ENCODE data around the gene RAB25. TPM values are rescaled to one million over a fixed set of nuclear protein-coding genes. Genes with fewer than 3 reads are reported as not detected.

Gene RAB25
- total RNA-seq, 1 experiment from 2014 or later = 18.1 TPM

- TF ChIP-seq CTCF (conservative IDR thresholded peaks at IDR 0.05; ENCODE audit: low read depth, low read length) (no peak), EZH2phosphoT487 (IDR thresholded peaks at IDR 0.05; ENCODE audit: borderline replicate concordance, low read length) (no peak), EZH2 (IDR thresholded peaks at IDR 0.05; ENCODE audit: low read length, unreplicated experiment) (no peak)
- peaks cover 27% of the 10 kb centered on the region for H3K36me3 ChIP-seq (ENCODE audit: low read depth, low read length)
- peaks cover 70% of the 10 kb centered on the region for H4K20me1 ChIP-seq (ENCODE audit: low read length)
- H3F3A ChIP-seq (ENCODE audit: low read length, unreplicated experiment) = peaks cover 4% of the 10 kb centered on the region
- BruUV-seq (replicated peaks) = TSS peak; percentile 0
- DNase-seq = peak; percentile 58
- peaks cover 64% of the 10 kb centered on the region for H3K4me1 ChIP-seq (ENCODE audit: insufficient read depth, low read length)
- peak overlapping the region; percentile 86 for H3K4me3 ChIP-seq (ENCODE audit: low read length)
- peak overlapping the region; percentile 35 for H3K27ac ChIP-seq (ENCODE audit: low read length)
- H3K9ac ChIP-seq (ENCODE audit: low read length) = peak overlapping the region; percentile 48
- ATAC-seq = no peak
- H3K9me3 ChIP-seq (ENCODE audit: low read length) = no peaks in the 10 kb centered on the region
- H3K4me2 ChIP-seq (ENCODE audit: low read length) = peak overlapping the region; percentile 93
- H3K79me2 ChIP-seq (ENCODE audit: low read length) = peaks cover 88% of the 10 kb centered on the region
- POLR2A ChIA-PET (ENCODE audit: unreplicated experiment) = interaction anchor here (0.6 to 1.6 kb wide), 3 partner anchors 10 to 18 kb away, joined by 3 to 8 read pairs (median 6); no protein-coding TSS in a partner anchor
- intact Hi-C loops (cut with micrococcal nuclease) = no loop called here
- CTCF ChIA-PET = interaction anchor here (0.6 to 1.6 kb wide), 3 partner anchors 10 to 28 kb away, joined by 3 to 6 read pairs (median 6); no protein-coding TSS in a partner anchor
- H2AFZ ChIP-seq (ENCODE audit: low read length) = no peak overlapping the region
- no peaks in the 10 kb centered on the region for H3K9me2 ChIP-seq (replicated peaks; ENCODE audit: low read length)
- no peaks in the 10 kb centered on the region for H3K27me3 ChIP-seq (ENCODE audit: low read length)
These were observed 57.4 kb downstream of the RAB25 start for GRCh38 chr1:156118177-156118868.

DNA sequence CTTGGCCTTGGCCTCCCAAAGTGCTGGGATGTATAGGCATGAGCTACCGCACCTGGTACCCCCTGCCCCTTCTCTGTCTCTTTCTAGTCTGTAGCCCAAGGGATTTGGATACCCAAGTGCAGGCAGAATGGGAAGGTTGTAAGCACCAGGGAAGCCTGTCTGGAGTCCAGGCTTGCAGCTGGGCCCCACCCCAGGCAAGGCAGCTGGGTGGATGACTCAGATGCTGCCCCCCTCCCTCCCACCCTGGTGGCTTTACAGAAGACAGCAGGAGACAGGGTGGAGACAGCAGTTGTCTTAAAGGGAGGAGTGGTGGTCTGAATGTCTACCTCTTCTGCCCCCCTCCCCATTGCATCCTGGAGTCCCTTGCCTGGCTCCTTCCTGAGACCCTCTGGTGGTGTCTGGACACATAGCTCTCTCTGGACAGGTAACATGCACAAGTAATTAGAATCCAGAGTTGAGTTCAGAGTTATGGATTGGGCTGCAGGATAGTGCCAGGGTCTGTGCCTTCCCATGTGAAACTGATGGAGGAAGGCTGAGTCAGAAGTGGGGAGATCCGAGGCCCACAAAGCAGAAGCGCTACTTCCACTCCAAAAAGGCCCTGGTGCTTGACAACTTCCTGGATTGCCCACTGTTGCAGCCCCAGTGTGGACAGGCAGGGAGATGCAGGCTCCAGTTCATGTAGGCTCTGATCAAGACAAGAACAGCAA, 58.7 kb downstream of the RAB25 start:
- peak overlapping the region; percentile 54 for H3K4me3 ChIP-seq (ENCODE audit: low read length)

More for the DNA sequence above, 58.7 kb downstream of the RAB25 start:
- no peak for TF ChIP-seq CTCF (conservative IDR thresholded peaks at IDR 0.05; ENCODE audit: low read depth, low read length)
- no peak for TF ChIP-seq EZH2phosphoT487 (IDR thresholded peaks at IDR 0.05; ENCODE audit: borderline replicate concordance, low read length)
- no peak for TF ChIP-seq EZH2 (IDR thresholded peaks at IDR 0.05; ENCODE audit: low read length, unreplicated experiment)
- intact Hi-C loops (cut with micrococcal nuclease) = loop anchor here (5.0 kb wide), 1 partner anchor 142 kb away; the partner anchor contains the start of gene ARHGEF2
- ATAC-seq (peak; percentile 27), DNase-seq (peak; percentile 79)
- peaks cover 32% of the 10 kb centered on the region for H3K36me3 ChIP-seq (ENCODE audit: low read depth, low read length)
- peaks cover 6% of the 10 kb centered on the region for H3F3A ChIP-seq (ENCODE audit: low read length, unreplicated experiment)
- no peaks in the 10 kb centered on the region for H3K27me3 ChIP-seq (ENCODE audit: low read length)
- BruUV-seq (replicated peaks) = no TSS peak
- H3K4me2 ChIP-seq (ENCODE audit: low read length) = peak overlapping the region; percentile 93
- CTCF ChIA-PET = no interaction called here
- H3K9ac ChIP-seq (ENCODE audit: low read length) = no peak overlapping the region
- no peak overlapping the region for H2AFZ ChIP-seq (ENCODE audit: low read length)
- no peaks in the 10 kb centered on the region for H3K9me3 ChIP-seq (ENCODE audit: low read length)
- POLR2A ChIA-PET (ENCODE audit: unreplicated experiment) = interaction anchor here (0.5 to 1.6 kb wide), 3 partner anchors 9 to 242 kb away, joined by 3 to 8 read pairs (median 5); no protein-coding TSS in a partner anchor
- no peaks in the 10 kb centered on the region for H3K9me2 ChIP-seq (replicated peaks; ENCODE audit: low read length)
- peaks cover 100% of the 10 kb centered on the region for H3K79me2 ChIP-seq (ENCODE audit: low read length)
- H3K27ac ChIP-seq (ENCODE audit: low read length) = peak overlapping the region; percentile 35; the same call in 1 of the 2 replicates
- H4K20me1 ChIP-seq (ENCODE audit: low read length) = peaks cover 75% of the 10 kb centered on the region
- H3K4me1 ChIP-seq (ENCODE audit: insufficient read depth, low read length) = peaks cover 68% of the 10 kb centered on the region

Other genes starting within 250 kb of the RAB25 start
- 31.2 and 43.9 TPM in 2 replicates for gene GON4L, start 203.9 kb upstream of the RAB25 start, total RNA-seq (2014; rRNA removed)
- gene SYT11, start 201.6 kb upstream of the RAB25 start, total RNA-seq (2014; rRNA removed) = 0.29 and 0.44 TPM in 2 replicates
- 14.7 and 18.8 TPM in 2 replicates for gene RIT1, start 149.8 kb upstream of the RAB25 start, total RNA-seq (2014; rRNA removed)
- 63.4 and 64.4 TPM in 2 replicates for gene KHDC4, start 126.7 kb upstream of the RAB25 start, total RNA-seq (2014; rRNA removed)
- gene RXFP4, start 119.5 kb upstream of the RAB25 start, total RNA-seq (2014; rRNA removed) = not detected in 2 replicates
- gene ARHGEF2, start 82.6 kb upstream of the RAB25 start, total RNA-seq (2014; rRNA removed) = 65.9 and 70.8 TPM in 2 replicates
- gene SSR2, start 40.2 kb upstream of the RAB25 start, total RNA-seq (2014; rRNA removed) = 282 and 293 TPM in 2 replicates
- 45.4 and 62.9 TPM in 2 replicates for gene UBQLN4, start 7.4 kb upstream of the RAB25 start, total RNA-seq (2014; rRNA removed)
- 130 TPM in 2 replicates for gene LAMTOR2, start 6.4 kb upstream of the RAB25 start, total RNA-seq (2014; rRNA removed)
- 12.9 and 14.7 TPM in 2 replicates for gene MEX3A, start 21.3 kb downstream of the RAB25 start, total RNA-seq (2014; rRNA removed)
- gene LMNA, start 53.6 kb downstream of the RAB25 start, total RNA-seq (2014; rRNA removed) = 864 and 1,095 TPM in 2 replicates
- gene SEMA4A, start 92.4 kb downstream of the RAB25 start, total RNA-seq (2014; rRNA removed) = 5.8 and 13.1 TPM in 2 replicates
- gene SLC25A44, start 132.9 kb downstream of the RAB25 start, total RNA-seq (2014; rRNA removed) = 28.1 and 33.1 TPM in 2 replicates
- gene PMF1, start 151.8 kb downstream of the RAB25 start, total RNA-seq (2014; rRNA removed) = 131 and 163 TPM in 2 replicates
- 0.35 and 2.5 TPM in 2 replicates for gene BGLAP, start 181.0 kb downstream of the RAB25 start, total RNA-seq (2014; rRNA removed)
- 6.6 and 7.2 TPM in 2 replicates for gene PAQR6, start 186.9 kb downstream of the RAB25 start, total RNA-seq (2014; rRNA removed)
- 126 and 130 TPM in 2 replicates for gene SMG5, start 221.7 kb downstream of the RAB25 start, total RNA-seq (2014; rRNA removed)
- 8.1 and 11.2 TPM in 2 replicates for gene TMEM79, start 223.2 kb downstream of the RAB25 start, total RNA-seq (2014; rRNA removed)
- 49.8 and 52.2 TPM in 2 replicates for gene GLMP, start 234.5 kb downstream of the RAB25 start, total RNA-seq (2014; rRNA removed)
- gene VHLL, start 238.1 kb downstream of the RAB25 start, total RNA-seq (2014; rRNA removed) = 1.1 TPM in 1 of 2 replicates, not detected in the other

Data from PC-3 (cell line).